ENCODE results near the gene HOXB5. TPM values are rescaled to one million over a fixed set of nuclear protein-coding genes. Genes with fewer than 3 reads are reported as not detected.

Gene HOXB5
- total and polyA plus RNA-seq, 2 experiments from 2014 or later, result 0.27 to 4.4 TPM

- H2AFZ ChIP-seq, result peak overlapping the region; percentile 27
- peaks cover 21% of the 10 kb centered on the region for H3K79me2 ChIP-seq
- H3K27me3 ChIP-seq, result peaks cover 87% of the 10 kb centered on the region
- no peaks in the 10 kb centered on the region for H3K9me2 ChIP-seq (replicated peaks; ENCODE audit: insufficient read depth)
- no peaks in the 10 kb centered on the region for H3K36me3 ChIP-seq (replicated peaks; ENCODE audit: insufficient read depth, low read depth)
- peak overlapping the region; percentile 83 for H3K27ac ChIP-seq
- DNase-seq (ENCODE audit: low spot score), result no peak
- peaks cover 45% of the 10 kb centered on the region for H3K4me1 ChIP-seq (ENCODE audit: insufficient read depth)
- no peaks in the 10 kb centered on the region for H4K20me1 ChIP-seq (ENCODE audit: insufficient read depth, poor library complexity, severe bottlenecking)
- 12% methylated on average over 43 of the region's 44 CpGs for WGBS (ENCODE audit: low lambda C conversion rate, missing lambda C conversion rate)
- peak overlapping the region; percentile 32 for H3K4me3 ChIP-seq
- peak; percentile 88 for TF ChIP-seq EZH2 (IDR thresholded peaks at IDR 0.05; ENCODE audit: borderline replicate concordance)
- TF ChIP-seq, protein P1, sequence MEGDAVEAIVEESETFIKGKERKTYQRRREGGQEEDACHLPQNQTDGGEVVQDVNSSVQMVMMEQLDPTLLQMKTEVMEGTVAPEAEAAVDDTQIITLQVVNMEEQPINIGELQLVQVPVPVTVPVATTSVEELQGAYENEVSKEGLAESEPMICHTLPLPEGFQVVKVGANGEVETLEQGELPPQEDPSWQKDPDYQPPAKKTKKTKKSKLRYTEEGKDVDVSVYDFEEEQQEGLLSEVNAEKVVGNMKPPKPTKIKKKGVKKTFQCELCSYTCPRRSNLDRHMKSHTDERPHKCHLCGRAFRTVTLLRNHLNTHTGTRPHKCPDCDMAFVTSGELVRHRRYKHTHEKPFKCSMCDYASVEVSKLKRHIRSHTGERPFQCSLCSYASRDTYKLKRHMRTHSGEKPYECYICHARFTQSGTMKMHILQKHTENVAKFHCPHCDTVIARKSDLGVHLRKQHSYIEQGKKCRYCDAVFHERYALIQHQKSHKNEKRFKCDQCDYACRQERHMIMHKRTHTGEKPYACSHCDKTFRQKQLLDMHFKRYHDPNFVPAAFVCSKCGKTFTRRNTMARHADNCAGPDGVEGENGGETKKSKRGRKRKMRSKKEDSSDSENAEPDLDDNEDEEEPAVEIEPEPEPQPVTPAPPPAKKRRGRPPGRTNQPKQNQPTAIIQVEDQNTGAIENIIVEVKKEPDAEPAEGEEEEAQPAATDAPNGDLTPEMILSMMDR (IDR thresholded peaks at IDR 0.05; ENCODE audit: poor library complexity), result no peak
- no peak for TF ChIP-seq EZH2phosphoT487 (IDR thresholded peaks at IDR 0.05; ENCODE audit: low read depth, severe bottlenecking, unreplicated experiment)
- peak overlapping the region; percentile 92 for H3K4me2 ChIP-seq
- no peaks in the 10 kb centered on the region for H3K9me3 ChIP-seq (ENCODE audit: low read depth)
These were observed 38.9 kb downstream of the HOXB5 start for GRCh38 chr17:48554412-48555257.

GRCh38 chr17:48553826-48554225 lies 39.8 kb downstream of the HOXB5 start:
- no peaks in the 10 kb centered on the region for H3K9me3 ChIP-seq (ENCODE audit: low read depth)
- peaks cover 17% of the 10 kb centered on the region for H3K79me2 ChIP-seq
- H3K4me1 ChIP-seq (ENCODE audit: insufficient read depth), result peaks cover 40% of the 10 kb centered on the region
- no peaks in the 10 kb centered on the region for H3K9me2 ChIP-seq (replicated peaks; ENCODE audit: insufficient read depth)
- no peak for DNase-seq (ENCODE audit: low spot score)
- no peak overlapping the region for H3K27ac ChIP-seq
- no peak overlapping the region for H3K4me3 ChIP-seq
- peak overlapping the region; percentile 92 for H3K4me2 ChIP-seq
- TF ChIP-seq EZH2phosphoT487 (IDR thresholded peaks at IDR 0.05; ENCODE audit: low read depth, severe bottlenecking, unreplicated experiment), result no peak
- TF ChIP-seq, protein P1 (IDR thresholded peaks at IDR 0.05; ENCODE audit: poor library complexity), result no peak
- no peak for TF ChIP-seq EZH2 (IDR thresholded peaks at IDR 0.05; ENCODE audit: borderline replicate concordance)
- WGBS (ENCODE audit: low lambda C conversion rate, missing lambda C conversion rate), result 25% methylated on average over 1 of the region's 1 CpG
- H3K27me3 ChIP-seq, result peaks cover 81% of the 10 kb centered on the region
- H4K20me1 ChIP-seq (ENCODE audit: insufficient read depth, poor library complexity, severe bottlenecking), result no peaks in the 10 kb centered on the region
- H2AFZ ChIP-seq, result no peak overlapping the region
- H3K36me3 ChIP-seq (replicated peaks; ENCODE audit: insufficient read depth, low read depth), result no peaks in the 10 kb centered on the region

- H3K4me1 ChIP-seq (ENCODE audit: insufficient read depth), result peaks cover 38% of the 10 kb centered on the region
- DNase-seq (ENCODE audit: low spot score), result no peak
- H3K27ac ChIP-seq, result no peak overlapping the region
- no peaks in the 10 kb centered on the region for H3K9me3 ChIP-seq (ENCODE audit: low read depth)
- H4K20me1 ChIP-seq (ENCODE audit: insufficient read depth, poor library complexity, severe bottlenecking), result no peaks in the 10 kb centered on the region
- H3K4me2 ChIP-seq, result peak overlapping the region; percentile 92
- H2AFZ ChIP-seq, result no peak overlapping the region
- H3K79me2 ChIP-seq, result peaks cover 13% of the 10 kb centered on the region
- TF ChIP-seq EZH2 (IDR thresholded peaks at IDR 0.05; ENCODE audit: borderline replicate concordance), result no peak
- no peak for TF ChIP-seq EZH2phosphoT487 (IDR thresholded peaks at IDR 0.05; ENCODE audit: low read depth, severe bottlenecking, unreplicated experiment)
- TF ChIP-seq, protein P1 (IDR thresholded peaks at IDR 0.05; ENCODE audit: poor library complexity), result no peak
- WGBS (ENCODE audit: low lambda C conversion rate, missing lambda C conversion rate), result 66% methylated on average over 5 of the region's 5 CpGs
- no peak overlapping the region for H3K4me3 ChIP-seq
- no peaks in the 10 kb centered on the region for H3K36me3 ChIP-seq (replicated peaks; ENCODE audit: insufficient read depth, low read depth)
- peaks cover 80% of the 10 kb centered on the region for H3K27me3 ChIP-seq
- H3K9me2 ChIP-seq (replicated peaks; ENCODE audit: insufficient read depth), result no peaks in the 10 kb centered on the region
These were observed 40.4 kb downstream of the HOXB5 start for GRCh38 chr17:48553190-48553547.
